Nephron (organoid): ENCODE measurements around the gene DTNBP1.
A peak's percentile ranks its signal among the peaks of the same experiment; 100 is the strongest.

Experiments used
- H3K27ac Mint-ChIP-seq, 3 experiments: 2 replicates each; pipeline ENCODE4 v1.8.0; 2020; ENCODE audit warnings: mixed read lengths in 3 of 3, mild to moderate bottlenecking in 2 of 3, moderate library complexity in 1 of 3
- H3K27me3 Mint-ChIP-seq: 2 replicates; pipeline ENCODE4 v1.8.0; 2021; ENCODE audit warnings: low read depth, mild to moderate bottlenecking, moderate library complexity, mixed read lengths
- H3K36me3 Mint-ChIP-seq: 2 replicates; pipeline ENCODE4 v1.8.0; 2020; ENCODE audit warnings: low read depth, mixed read lengths
- H3K4me1 Mint-ChIP-seq: 2 replicates; pipeline ENCODE4 v1.8.0; 2020; ENCODE audit warnings: mixed read lengths
- H3K4me3 Mint-ChIP-seq, 3 experiments: 2 replicates each; pipeline ENCODE4 v1.8.0; 2020; ENCODE audit warnings: mild to moderate bottlenecking in 3 of 3, mixed read lengths in 3 of 3, moderate library complexity in 2 of 3
- H3K9me3 Mint-ChIP-seq: 2 replicates; pipeline ENCODE4 v1.8.0; 2020; ENCODE audit warnings: mixed read lengths
- CTCF ChIP-seq, 3 experiments: fragments of 200-600 bp; sonication (generic); IDR thresholded peaks; one replicate each; pipeline ENCODE4 v1.5.0; 2021; ENCODE audit warnings: antibody characterized with exemption in 3 of 3; ENCODE audit not compliant: unreplicated experiment in 3 of 3

Gene DTNBP1

GRCh38 chr6:15493437-15494168 lies 169.2 kb downstream of the DTNBP1 start:
- Mint-ChIP-seq H3K4me3 (no peak overlapping the region), H3K27ac (peak overlapping the region in 2 of 3 experiments; percentile 31 to 82)

GRCh38 chr6:15491986-15492269 lies 170.9 kb downstream of the DTNBP1 start:
- Mint-ChIP-seq H3K36me3 (peaks cover 54% of the 10 kb centered on the region), H3K9me3 (no peaks in the 10 kb centered on the region), H3K27ac (peak overlapping the region in 2 of 3 experiments; percentile 36 to 73), H3K4me3 (no peak overlapping the region), H3K4me1 (peaks cover 52% of the 10 kb centered on the region), H3K27me3 (no peaks in the 10 kb centered on the region)
- no peak for TF ChIP-seq CTCF (IDR thresholded peaks at IDR 0.05; ENCODE audit: unreplicated experiment in 3 of 3)

More at GRCh38 chr6:15493437-15494168, 169.2 kb downstream of the DTNBP1 start:
- TF ChIP-seq CTCF (IDR thresholded peaks at IDR 0.05; ENCODE audit: unreplicated experiment in 3 of 3), result no peak
- peaks cover 58% of the 10 kb centered on the region for H3K4me1 Mint-ChIP-seq
- H3K27me3 Mint-ChIP-seq, result no peaks in the 10 kb centered on the region
- peaks cover 56% of the 10 kb centered on the region for H3K36me3 Mint-ChIP-seq
- H3K9me3 Mint-ChIP-seq, result no peaks in the 10 kb centered on the region

- H3K4me1 Mint-ChIP-seq, result peaks cover 52% of the 10 kb centered on the region
- no peaks in the 10 kb centered on the region for H3K9me3 Mint-ChIP-seq
- H3K27ac Mint-ChIP-seq, result peak overlapping the region; percentile 13 to 73 (median 36)
- H3K27me3 Mint-ChIP-seq, result no peaks in the 10 kb centered on the region
- H3K36me3 Mint-ChIP-seq, result peaks cover 56% of the 10 kb centered on the region
- TF ChIP-seq CTCF (IDR thresholded peaks at IDR 0.05; ENCODE audit: unreplicated experiment in 3 of 3), result peak; percentile 87 to 93 (median 90)
- no peak overlapping the region for H3K4me3 Mint-ChIP-seq
Observed at GRCh38 chr6:15491255-15491985, 171.4 kb downstream of the DTNBP1 start.

GRCh38 chr6:15490242-15491100 lies 172.4 kb downstream of the DTNBP1 start:
- H3K4me1 Mint-ChIP-seq, result peaks cover 44% of the 10 kb centered on the region
- H3K4me3 Mint-ChIP-seq, result no peak overlapping the region
- no peak for TF ChIP-seq CTCF (IDR thresholded peaks at IDR 0.05; ENCODE audit: unreplicated experiment in 3 of 3)
- no peaks in the 10 kb centered on the region for H3K9me3 Mint-ChIP-seq
- H3K27me3 Mint-ChIP-seq, result no peaks in the 10 kb centered on the region
- peak overlapping the region in 1 of 3 experiments; percentile 20 for H3K27ac Mint-ChIP-seq
- H3K36me3 Mint-ChIP-seq, result peaks cover 46% of the 10 kb centered on the region

- Mint-ChIP-seq H3K4me1 (peaks cover 40% of the 10 kb centered on the region), H3K27ac (no peak overlapping the region), H3K36me3 (peaks cover 40% of the 10 kb centered on the region), H3K27me3 (no peaks in the 10 kb centered on the region), H3K4me3 (no peak overlapping the region), H3K9me3 (no peaks in the 10 kb centered on the region)
- TF ChIP-seq CTCF (IDR thresholded peaks at IDR 0.05; ENCODE audit: unreplicated experiment in 3 of 3), result no peak
Observed at GRCh38 chr6:15489261-15489962, 173.4 kb downstream of the DTNBP1 start.
